SIG-M5 (cell line): ENCODE results near the gene SLC39A2.
A peak's percentile ranks its signal among the peaks of the same experiment; 100 is the strongest.
"Not testable (repeated sequence)": the region's sequence is repeated elsewhere in the genome, so short reads cannot be mapped to it uniquely, and the experiment has no call there.

Experiments
- DNase-seq: peaks from one replicate; lab custom pipeline; 2025; lab: John Stamatoyannopoulos, UW

Gene SLC39A2

DNA sequence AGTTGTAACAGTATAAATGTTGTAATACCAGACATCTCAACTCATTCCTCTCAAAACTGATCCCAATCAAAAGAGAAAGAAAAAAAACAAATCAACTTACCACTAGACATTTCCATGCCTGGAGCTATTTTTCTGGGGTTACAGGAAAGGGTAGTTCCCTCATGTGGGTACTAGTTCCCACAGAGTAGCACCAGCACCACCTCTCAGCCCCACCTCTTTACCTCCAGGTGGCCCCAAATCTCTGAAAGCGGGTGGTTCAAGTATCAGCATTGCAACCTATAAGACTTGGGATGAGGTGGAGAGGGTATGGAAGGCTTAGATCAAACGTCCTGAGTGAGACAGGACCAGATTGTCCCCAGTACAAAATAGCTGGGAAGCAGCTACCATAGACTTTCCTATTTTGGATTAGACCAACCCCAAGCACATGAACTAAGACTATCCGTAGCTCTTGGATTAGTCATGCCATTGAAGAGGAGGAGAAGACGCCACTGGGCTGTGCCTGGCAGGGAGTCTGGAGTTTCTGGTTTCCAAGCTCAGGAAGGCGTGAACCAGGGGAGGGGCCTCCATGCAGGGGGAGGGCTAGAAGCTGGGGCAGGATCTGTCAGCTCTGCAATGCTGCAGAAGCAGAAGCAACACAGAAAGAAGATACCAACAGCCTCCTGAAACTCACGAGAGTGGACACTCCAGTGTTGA, at the start of gene SLC39A2:
Gene SLC39A2 (plus strand): TSS at position 620 of the 693 bp plus-strand sequence. CDS start 154 bp downstream, outside the sequence.
- DNase-seq: no peak

GRCh38 chr14:20954736-20955537, 44.2 kb upstream of the SLC39A2 start, which contains the start of gene RNASE2:
RNASE2 (plus strand) TSS chr14:20955487; CDS start chr14:20955772, 285 bp downstream.
- peak; percentile 87 for DNase-seq

GRCh38 chr14:20955538-20955873, 43.6 kb upstream of the SLC39A2 start:
- not testable (repeated sequence) for DNase-seq

DNA sequence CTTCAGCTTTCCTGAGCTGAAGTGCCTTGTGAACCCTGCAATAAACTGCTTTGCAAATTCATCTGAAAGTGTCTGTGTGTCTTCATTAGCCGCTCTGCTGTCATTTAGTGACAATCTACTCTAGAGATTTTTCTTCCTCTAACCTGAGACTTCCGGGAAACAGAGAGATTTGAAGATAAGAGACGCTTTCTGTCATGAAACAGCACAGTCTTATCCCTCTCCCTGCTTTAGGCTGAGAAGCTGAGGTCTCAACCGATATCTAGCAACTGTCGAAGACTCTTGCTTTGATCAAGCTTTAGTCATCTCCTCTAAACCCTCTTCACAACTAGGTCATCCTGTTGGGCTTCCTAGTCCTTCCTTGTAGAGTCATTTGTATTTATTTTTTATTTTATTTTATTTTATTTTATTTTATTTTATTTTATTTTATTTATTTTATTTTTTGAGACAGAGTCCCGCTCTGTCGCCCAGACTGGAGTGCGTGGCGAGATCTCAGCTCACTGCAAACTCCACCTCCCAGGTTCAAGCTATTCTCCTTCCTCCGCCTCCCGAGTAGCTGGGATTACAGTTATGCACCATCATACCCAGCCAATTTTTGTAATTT, 42.6 kb upstream of the SLC39A2 start:
- DNase-seq: no peak

- DNase-seq: peak; percentile 82
These were observed 40.1 kb upstream of the SLC39A2 start for GRCh38 chr14:20958946-20959345.

GRCh38 chr14:20969336-20969735, 29.8 kb upstream of the SLC39A2 start:
- no peak for DNase-seq

- no peak for DNase-seq
These were observed 28.5 kb upstream of the SLC39A2 start for GRCh38 chr14:20970647-20970982.

GRCh38 chr14:20970983-20971704, 27.9 kb upstream of the SLC39A2 start:
- DNase-seq: peak; percentile 7

- no peak for DNase-seq
These were observed 27.4 kb upstream of the SLC39A2 start for GRCh38 chr14:20971705-20972021.

GRCh38 chr14:20973501-20973900, 25.6 kb upstream of the SLC39A2 start:
- no peak for DNase-seq

DNA sequence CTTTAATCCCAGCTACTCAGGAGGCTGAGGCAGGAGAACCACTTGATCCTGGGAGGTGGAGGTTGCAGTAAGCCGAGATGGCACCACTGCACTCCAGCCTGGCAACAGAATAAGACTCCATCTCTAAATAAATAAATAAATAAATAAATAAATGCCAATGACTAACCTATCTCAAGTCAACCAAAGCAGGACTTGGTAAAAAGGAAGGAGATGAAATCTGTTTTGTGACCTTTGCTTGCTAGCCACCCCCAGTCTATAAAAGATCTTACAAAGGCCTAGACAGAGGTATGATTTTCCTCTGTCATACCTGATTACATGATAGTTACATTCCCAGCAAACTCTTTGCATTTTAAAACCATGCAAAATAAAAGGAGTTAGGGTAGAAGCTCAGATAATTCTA, 22.8 kb upstream of the SLC39A2 start:
- DNase-seq: no peak

GRCh38 chr14:20978687-20979086, 20.4 kb upstream of the SLC39A2 start:
- no peak for DNase-seq

GRCh38 chr14:20980906-20981305, 18.2 kb upstream of the SLC39A2 start:
- no peak for DNase-seq

GRCh38 chr14:20982646-20983369, 16.3 kb upstream of the SLC39A2 start:
- DNase-seq: no peak

DNA sequence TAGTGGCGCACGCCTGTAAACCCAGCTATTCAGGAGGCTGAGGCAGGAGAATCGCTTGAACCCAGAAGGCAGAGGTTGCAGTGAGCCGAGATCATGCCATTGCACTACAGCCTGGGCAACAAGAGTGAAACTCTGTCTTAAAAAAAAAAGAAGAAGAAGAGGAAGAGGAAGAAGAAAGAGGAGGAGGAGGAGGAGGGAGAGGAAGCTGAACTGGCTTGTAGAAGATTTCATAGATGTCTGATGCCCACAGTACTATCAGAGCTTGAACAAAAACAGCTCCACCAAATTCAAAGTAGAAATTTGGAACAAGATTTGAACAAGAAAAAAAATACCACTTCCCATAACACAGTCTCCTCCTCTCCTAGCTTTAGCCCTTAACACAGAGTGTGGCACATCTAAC, 13.4 kb upstream of the SLC39A2 start:
- not testable (repeated sequence) for DNase-seq

DNA sequence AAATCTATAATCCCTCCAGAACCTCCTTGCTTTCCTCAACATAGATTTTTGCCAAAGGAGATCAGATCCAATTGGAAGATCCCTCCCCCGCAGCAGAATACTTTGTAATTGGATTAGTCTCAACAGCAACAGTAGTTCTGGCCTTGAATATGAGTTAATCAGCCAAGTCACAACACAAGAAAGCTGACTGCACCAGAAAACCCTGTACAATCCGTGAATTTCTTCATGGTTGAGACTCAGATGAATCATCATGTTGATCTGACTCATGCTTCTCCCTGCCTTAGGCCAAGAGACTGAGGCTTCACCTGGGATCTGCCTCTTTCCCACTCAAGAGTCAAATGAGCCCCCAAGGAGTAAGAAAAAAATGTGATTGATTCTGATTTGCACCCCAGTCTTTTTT, 12.3 kb upstream of the SLC39A2 start:
- no peak for DNase-seq

- no peak for DNase-seq
These were observed 10.2 kb upstream of the SLC39A2 start for GRCh38 chr14:20988717-20989470.

- DNase-seq: no peak
These were observed 9.7 kb upstream of the SLC39A2 start for GRCh38 chr14:20989471-20989786.

GRCh38 chr14:20989787-20990600, 9.1 kb upstream of the SLC39A2 start, which contains the start of gene METTL17:
METTL17 (plus strand) TSS chr14:20989980; CDS start chr14:20990003, 23 bp downstream.
- peak; percentile 85 for DNase-seq

DNA sequence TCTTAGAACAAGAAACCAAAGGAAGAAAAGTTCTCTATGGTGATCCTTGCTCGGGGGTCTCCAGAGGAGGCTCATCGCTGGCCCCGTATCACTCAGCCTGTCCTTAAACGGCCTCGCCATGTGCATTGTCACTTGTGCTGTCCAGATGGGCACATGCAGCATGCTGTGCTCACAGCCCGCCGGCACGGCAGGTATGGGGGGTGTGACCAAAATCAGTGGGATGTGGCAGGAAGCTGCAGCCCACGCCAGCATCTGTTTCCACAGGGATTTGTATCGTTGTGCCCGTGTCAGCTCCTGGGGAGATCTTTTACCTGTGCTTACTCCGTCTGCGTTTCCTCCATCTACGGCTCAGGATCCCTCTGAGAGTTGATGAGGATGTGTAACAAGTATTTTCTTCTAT, 2.6 kb upstream of the SLC39A2 start:
- DNase-seq: no peak
